Esophagus squamous epithelium (tissue), 4 donors: ENCODE results near the gene SPATS2.

Experiments
- POLR2A ChIP-seq, 4 donors: fragments of 450-650 bp; IDR thresholded peaks; one replicate each; pipeline ENCODE4 v1.6.1; 2017; ENCODE audit warnings: antibody characterized with exemption in 4 of 4, mild to moderate bottlenecking in 4 of 4, moderate library complexity in 3 of 4
- TF ChIP-seq, protein P1 (sequence below), 6 experiments: fragments of 450-650 bp in 4 of 6; fragments of 200-600 bp in 2 of 6; sonication (generic) in 2 of 6; IDR thresholded peaks; one replicate each; pipeline ENCODE4 v1.5.1; 2016 to 2019; ENCODE audit warnings: antibody characterized with exemption in 6 of 6, mild to moderate bottlenecking in 4 of 6, moderate library complexity in 4 of 6

DNA sequence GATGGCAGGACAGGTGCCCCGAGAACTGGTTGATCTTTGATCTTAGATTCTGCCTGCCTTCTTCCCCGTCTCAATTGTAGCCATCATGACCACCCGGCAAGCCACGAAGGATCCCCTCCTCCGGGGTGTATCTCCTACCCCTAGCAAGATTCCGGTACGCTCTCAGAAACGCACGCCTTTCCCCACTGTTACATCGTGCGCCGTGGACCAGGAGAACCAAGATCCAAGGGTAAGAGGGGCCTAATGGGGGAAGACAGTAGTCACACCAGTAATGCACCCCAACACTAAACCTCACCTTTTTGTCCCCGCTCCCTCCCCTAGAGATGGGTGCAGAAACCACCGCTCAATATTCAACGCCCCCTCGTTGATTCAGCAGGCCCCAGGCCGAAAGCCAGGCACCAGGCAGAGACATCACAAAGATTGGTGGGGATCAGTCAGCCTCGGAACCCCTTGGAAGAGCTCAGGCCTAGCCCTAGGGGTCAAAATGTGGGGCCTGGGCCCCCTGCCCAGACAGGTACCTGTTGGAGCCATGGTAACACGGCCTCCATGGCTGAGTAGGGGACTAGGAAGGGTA, 43.7 kb upstream of the SPATS2 start:
- TF ChIP-seq, protein P1, sequence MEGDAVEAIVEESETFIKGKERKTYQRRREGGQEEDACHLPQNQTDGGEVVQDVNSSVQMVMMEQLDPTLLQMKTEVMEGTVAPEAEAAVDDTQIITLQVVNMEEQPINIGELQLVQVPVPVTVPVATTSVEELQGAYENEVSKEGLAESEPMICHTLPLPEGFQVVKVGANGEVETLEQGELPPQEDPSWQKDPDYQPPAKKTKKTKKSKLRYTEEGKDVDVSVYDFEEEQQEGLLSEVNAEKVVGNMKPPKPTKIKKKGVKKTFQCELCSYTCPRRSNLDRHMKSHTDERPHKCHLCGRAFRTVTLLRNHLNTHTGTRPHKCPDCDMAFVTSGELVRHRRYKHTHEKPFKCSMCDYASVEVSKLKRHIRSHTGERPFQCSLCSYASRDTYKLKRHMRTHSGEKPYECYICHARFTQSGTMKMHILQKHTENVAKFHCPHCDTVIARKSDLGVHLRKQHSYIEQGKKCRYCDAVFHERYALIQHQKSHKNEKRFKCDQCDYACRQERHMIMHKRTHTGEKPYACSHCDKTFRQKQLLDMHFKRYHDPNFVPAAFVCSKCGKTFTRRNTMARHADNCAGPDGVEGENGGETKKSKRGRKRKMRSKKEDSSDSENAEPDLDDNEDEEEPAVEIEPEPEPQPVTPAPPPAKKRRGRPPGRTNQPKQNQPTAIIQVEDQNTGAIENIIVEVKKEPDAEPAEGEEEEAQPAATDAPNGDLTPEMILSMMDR (IDR thresholded peaks at IDR 0.05), result no peak
- TF ChIP-seq POLR2A (IDR thresholded peaks at IDR 0.05), result no peak
